GM11168 (cell line): ENCODE results near the gene GYPC.
"Not testable (repeated sequence)": the region's sequence is repeated elsewhere in the genome, so short reads cannot be mapped to it uniquely, and the experiment has no call there.

ENCODE experiments used
- in situ Hi-C: fragments of 300-500 bp; cut with MboI; formaldehyde crosslinking; loops from one replicate; pipeline ENCODE4 v1.12.0; 2022; ENCODE audit warnings: low sequenced_read_pairs; ENCODE audit not compliant: unreplicated experiment

GYPC gene

GRCh38 chr2:126655500-126656430, at the start of gene GYPC:
Gene GYPC (plus strand): TSS chr2:126656158. CDS start chr2:126656264, 106 bp downstream.
- in situ Hi-C loops, result no loop called here

DNA sequence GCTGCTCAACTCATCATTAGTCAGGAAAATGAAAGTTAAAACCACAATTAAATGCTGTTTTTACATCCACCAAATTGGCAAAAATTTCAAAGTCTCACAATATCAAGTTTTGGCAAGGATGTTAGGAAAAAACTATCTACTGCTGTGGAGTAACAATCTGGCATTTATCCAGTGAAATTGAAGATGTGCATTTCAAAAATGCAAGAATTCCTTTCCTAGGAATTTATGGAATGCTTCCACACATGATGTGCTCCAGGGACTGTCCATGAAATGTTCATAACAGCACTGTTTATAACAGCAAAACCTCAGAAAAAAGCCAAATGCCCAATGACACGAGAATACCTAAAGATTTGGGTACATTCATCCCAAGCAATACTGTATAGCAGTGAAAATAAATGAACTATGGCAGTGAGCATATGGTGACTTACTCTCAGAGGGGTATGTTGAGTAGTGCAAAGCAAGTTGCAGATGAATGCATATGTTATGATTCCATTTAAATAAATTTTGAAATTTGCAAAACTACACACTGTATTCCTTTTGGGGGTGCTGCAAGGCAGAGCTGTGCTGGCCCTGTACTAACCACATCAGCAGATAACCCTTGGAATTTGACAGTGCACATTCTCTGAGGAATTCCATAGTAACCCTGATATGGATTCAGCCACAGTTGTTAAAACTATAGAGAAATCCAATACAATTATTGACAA, 41.3 kb upstream of the GYPC start:
- in situ Hi-C loops, result no loop called here

- in situ Hi-C loops, result no loop called here
These were observed 39.3 kb upstream of the GYPC start for GRCh38 chr2:126616606-126617069.

DNA sequence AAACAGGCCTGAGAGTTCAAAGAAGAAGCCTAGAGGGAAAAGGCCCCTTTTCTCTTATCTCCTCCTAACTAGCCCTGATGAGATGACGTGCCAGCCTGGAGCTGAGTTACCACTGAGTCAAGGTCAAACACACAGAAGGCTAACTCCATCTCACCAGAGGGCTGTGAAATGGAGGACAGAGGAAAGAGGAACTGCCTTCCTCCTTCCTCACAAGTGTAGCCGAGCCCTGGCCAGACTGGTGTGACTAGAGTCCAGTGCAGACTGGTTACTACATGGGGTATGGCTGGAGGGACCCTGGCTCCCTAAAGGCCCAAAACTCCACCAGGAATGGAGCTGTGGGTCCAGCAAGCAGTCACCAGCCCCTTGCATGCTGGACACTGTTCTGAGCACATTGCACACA, 35.7 kb upstream of the GYPC start:
- in situ Hi-C loops, result no loop called here

DNA sequence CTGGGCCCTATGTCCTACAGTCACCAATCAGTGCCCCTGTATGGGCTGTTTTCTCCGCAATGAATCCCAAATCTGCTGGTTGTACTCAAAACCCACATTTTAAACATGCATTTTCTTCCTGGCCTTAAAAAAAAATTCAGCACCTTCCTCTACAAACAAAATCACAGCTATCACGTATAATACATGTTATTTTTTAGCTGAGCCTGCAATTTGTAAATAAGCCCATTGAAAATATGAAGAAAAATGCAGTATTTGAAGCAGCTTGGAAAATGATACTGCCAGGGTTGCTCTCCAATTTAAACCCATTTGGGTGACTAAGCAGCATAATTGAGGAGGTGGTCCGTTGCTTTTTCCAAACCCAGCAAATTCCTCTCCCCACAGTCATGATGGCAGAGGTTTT, 33.0 kb upstream of the GYPC start:
- in situ Hi-C loops, result no loop called here

DNA sequence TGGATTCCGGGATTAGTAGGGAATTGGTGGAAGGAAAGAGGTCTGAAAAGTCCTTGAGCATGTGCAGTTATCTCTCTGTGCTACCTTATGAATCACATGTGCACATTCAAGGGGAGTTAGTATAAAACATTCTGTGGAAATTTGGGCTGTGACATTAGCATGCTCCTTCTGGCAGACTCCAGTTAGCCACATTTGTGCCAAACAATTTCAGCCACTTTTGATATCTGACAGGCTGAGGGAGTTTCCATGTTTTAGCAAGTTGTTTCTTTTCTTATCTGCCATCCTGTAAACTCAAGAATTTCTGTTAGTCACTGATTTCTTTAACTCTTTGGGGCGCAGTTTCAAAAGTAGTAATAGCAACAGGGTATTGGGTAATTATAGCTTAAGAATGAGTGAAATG, 28.3 kb upstream of the GYPC start:
- in situ Hi-C loops, result no loop called here

- in situ Hi-C loops, result no loop called here
These were observed 21.6 kb upstream of the GYPC start for GRCh38 chr2:126634273-126634861.

DNA sequence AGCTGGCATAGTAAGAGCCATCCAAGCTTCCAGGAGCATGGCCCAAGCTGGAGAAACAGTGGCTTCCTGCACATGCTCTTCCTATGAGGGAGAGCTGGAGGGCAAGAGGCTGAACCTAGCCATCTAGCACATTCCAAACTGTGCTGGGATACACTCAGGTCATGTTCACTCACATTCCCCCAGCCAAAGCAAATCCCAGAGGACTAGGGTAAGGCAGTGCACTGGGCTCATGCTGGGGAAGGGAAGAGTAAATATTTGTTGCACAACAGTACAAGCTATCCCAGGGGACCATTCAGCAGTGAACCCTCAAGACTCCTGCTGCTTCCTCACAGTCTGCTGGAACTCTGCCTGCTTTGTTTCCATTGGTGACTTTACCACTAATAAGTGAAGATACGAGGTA, 20.7 kb upstream of the GYPC start:
- in situ Hi-C loops, result no loop called here

DNA sequence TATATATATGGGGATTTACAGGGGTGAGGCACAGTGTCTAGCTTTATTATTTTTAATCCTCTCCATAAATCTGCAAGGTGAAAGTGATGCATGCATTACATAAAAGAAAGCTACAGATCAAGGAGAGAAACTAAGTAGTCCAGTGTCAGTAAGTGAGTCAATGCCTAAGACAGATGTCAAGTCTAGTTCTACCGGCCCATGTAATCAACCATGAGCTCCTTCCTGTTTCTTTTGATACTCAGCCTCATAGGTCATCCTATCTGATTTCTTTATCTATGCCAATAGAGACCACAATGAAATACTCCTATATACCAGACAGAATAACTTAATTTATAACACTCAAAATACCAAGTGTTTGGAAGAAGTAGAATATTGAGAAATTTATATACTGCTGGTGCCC, 20.2 kb upstream of the GYPC start:
- in situ Hi-C loops, result no loop called here

DNA sequence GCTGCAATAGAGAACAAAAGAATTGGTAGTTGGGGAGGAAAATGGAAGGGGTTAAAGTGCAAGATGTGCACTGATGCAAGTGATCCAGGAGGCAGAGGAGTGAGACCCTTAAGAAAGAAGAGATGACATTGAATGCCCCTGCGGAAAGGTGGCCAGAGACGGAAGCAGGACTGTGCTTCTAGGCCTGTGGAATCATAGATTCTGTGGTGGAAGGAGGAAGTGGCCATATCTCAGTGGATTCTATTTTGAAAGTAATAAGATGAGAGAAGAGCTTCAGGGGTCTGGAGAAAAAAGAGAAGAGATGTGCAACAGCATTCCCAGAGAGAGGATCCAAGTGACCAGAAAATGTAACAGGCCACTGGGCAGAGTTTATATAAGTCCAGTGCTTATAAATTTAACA, 18.6 kb upstream of the GYPC start:
- in situ Hi-C loops, result no loop called here

GRCh38 chr2:126638746-126639145, 17.2 kb upstream of the GYPC start:
- in situ Hi-C loops, result no loop called here

DNA sequence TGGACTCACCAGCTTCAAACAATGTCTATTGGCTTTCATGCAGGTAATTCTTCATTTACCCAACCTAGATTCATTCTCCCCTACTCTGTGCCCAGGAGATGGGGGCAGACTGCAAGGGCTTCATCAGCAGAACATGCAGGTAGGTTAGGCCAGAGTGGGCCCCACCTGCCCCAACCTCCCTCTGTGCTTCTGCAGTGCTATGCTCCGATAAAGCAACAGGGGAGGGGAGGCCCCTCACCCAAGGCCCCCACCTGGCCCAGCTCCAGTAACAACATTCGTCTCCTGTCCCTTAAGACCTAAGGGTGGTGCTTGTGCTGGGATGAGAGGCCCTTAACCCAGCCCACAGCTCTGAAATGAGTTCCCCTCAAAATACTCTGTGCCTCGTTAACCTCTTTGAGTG, 16.7 kb upstream of the GYPC start:
- in situ Hi-C loops, result no loop called here

GRCh38 chr2:126641294-126641693, 14.7 kb upstream of the GYPC start:
- in situ Hi-C loops, result not testable (repeated sequence)

DNA sequence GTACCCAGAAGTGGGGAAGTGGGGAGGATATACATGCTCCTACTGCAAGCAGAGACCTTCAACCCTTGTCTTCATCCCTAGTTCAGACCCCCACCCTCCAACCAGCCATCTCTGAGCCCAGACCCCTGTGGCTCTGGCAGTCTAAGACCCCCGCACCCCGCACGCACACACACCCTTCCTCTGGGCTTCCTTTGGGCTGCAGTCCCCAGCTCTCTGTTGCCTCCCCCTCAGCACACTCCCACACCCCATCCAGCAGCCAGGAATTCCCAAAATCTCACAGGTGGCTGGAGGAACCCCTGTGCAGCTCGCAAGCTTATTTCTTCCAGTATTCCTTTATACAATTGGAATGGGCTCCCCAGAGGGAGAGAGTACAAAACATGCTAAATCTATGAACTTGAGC, 13.9 kb upstream of the GYPC start:
- in situ Hi-C loops, result no loop called here

- in situ Hi-C loops, result no loop called here
These were observed 12.5 kb upstream of the GYPC start for GRCh38 chr2:126643431-126643830.

GRCh38 chr2:126643972-126644371, 12.0 kb upstream of the GYPC start:
- in situ Hi-C loops, result no loop called here

GRCh38 chr2:126644630-126645191, 11.2 kb upstream of the GYPC start:
- in situ Hi-C loops, result no loop called here

DNA sequence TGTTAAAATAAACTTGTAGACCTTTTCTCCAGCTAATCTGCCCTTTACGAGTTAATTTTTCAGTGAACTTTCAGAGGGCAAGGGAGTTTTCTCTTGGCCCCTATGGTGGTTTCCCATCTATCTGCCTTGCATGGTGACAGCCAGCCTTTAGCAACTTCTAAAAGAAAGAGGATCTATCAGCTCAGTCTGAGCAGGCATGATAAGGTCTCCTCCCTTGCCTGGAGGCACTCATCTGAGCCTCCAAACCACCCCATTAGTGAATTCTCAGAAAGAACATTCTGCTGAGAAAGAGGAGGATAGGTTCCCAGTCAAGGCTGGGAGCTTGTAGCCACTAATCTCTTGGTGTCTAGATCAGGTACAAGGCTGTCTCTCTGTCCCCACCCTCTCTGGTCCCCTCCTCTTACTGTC, 10.7 kb upstream of the GYPC start:
- in situ Hi-C loops, result no loop called here

DNA sequence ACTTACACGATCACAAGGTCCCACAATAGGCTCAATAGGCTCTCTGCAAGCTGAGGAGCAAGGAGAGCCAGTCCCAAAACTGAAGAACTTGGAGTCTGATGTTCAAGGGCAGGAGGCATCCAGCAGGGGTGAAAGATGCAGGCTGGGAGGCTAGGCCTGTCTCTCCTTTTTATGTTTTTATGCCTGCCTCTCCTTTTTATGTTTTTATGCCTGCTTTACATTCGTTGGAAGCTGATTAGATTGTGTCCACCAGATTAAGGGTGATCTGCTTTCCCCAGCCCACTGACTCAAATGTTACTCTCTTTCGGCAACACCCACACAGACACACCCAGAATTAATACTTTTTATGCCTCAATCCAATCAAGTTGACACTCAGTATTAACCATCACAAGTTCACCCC, 9.9 kb upstream of the GYPC start:
- in situ Hi-C loops, result no loop called here

DNA sequence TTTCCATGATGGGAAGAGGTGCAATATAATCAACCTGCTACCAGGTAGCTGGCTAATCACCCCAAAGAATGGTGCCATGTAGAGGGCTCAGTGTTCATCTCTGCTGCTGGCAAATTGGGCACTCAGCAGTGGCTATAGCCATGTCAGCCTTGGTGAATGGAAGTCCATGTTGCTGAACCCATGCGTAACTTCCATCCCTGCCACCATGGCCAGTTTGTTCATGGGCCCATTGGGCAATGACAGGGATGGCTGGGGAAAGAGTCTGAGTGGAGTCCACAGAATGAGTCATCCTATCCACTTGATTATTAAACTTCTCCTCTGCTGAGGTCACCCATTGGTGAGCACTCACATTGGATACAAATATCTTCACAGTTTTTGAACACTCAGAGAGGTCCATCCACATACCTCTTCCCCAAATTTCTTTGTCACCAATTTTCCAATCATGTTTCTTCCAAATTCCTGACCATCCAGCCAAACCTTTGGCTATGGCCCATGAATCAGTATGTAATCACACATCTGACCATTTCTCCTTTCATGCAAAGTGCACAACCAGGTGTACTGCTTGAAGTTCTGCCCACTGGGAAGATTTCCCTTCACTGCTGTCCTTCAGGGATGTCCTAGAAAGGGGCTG, 8.1 kb upstream of the GYPC start:
- in situ Hi-C loops, result not testable (repeated sequence)
